ENCODE data around the gene RPL3. TPM values are rescaled to one million over a fixed set of nuclear protein-coding genes. Genes with fewer than 3 reads are reported as not detected.

Gene RPL3
- total RNA-seq (2022) (3,475 and 3,632 TPM in 2 replicates), Bru-seq, nascent RNA (percentile 100 among the genes with signal in this experiment), BruChase-seq, experiment 1, labeled RNA remaining after a 6-hour chase (percentile 99 among the genes with signal in this experiment), BruChase-seq, experiment 2, labeled RNA remaining after a 2-hour chase (percentile 99 among the genes with signal in this experiment)
- long read RNA-seq, transcript RPL3-210 (2 exons, 616 nt) = minor isoform, 17 of 6,929 reads
- long read RNA-seq, transcript RPL3-201 (10 exons, 1,442 nt) = major isoform, 6,297 of 6,929 reads
- long read RNA-seq, transcript RPL3-202 (9 exons, 1,289 nt) = minor isoform, 269 of 6,929 reads
- long read RNA-seq, partial matches to known transcripts = 165 of 6,929 reads
- long read RNA-seq, other reads (novel, unspliced or antisense) = 181 of 6,929 reads

GRCh38 chr22:39319284-39320022 lies at the start of gene RPL3:
RPL3 (minus strand) TSS chr22:39319623; CDS start chr22:39319597, 26 bp downstream.
- Mint-ChIP-seq H3K27me3 (ENCODE audit: insufficient read depth, unreplicated experiment) (no peaks in the 10 kb centered on the region), H3K36me3 (ENCODE audit: insufficient read depth, unreplicated experiment) (peaks cover 61% of the 10 kb centered on the region), H3K4me1 (ENCODE audit: insufficient read depth, unreplicated experiment) (peaks cover 17% of the 10 kb centered on the region), H3K9me3 (ENCODE audit: unreplicated experiment) (no peaks in the 10 kb centered on the region), H3K4me3 (ENCODE audit: unreplicated experiment) (peak within 1 kb of the TSS; percentile 99), H3K27ac (ENCODE audit: low read depth, unreplicated experiment) (peak within 1 kb of the TSS; percentile 100)
- ChIA-PET CTCF (interaction anchor here (0.7 to 12.1 kb wide), 10 partner anchors 10 to 721 kb away, joined by 3 to 256 read pairs (median 4); no protein-coding TSS in a partner anchor), POLR2A (interaction anchor here (0.7 to 6.4 kb wide), 62 partner anchors 8 to 1758 kb away, joined by 3 to 102 read pairs (median 5); partner anchors contain the start of genes APOBEC3B, ATF4, CBX6 and CBX7)
- no TSS peak for BruUV-seq (replicated peaks)
- peak; percentile 98 for DNase-seq (ENCODE audit: unreplicated experiment)
- intact Hi-C loops (cut with micrococcal nuclease) = loop anchor here (5.0 kb wide), 3 partner anchors 203 to 447 kb away; partner anchors contain the start of genes ATF4 and CBX6
- no peak for TF ChIP-seq CTCF (IDR thresholded peaks at IDR 0.05; ENCODE audit: unreplicated experiment)

- CTCF ChIA-PET = no interaction called here
Measured at GRCh38 chr22:39369186-39369585, 49.8 kb upstream of the RPL3 start.

GRCh38 chr22:39368461-39368911 lies 49.1 kb upstream of the RPL3 start:
- BruUV-seq (replicated peaks) = no TSS peak
- Mint-ChIP-seq H3K27me3 (ENCODE audit: insufficient read depth, unreplicated experiment) (peaks cover 9% of the 10 kb centered on the region), H3K4me1 (ENCODE audit: insufficient read depth, unreplicated experiment) (no peaks in the 10 kb centered on the region), H3K27ac (ENCODE audit: low read depth, unreplicated experiment) (no peak overlapping the region), H3K36me3 (ENCODE audit: insufficient read depth, unreplicated experiment) (no peaks in the 10 kb centered on the region), H3K9me3 (ENCODE audit: unreplicated experiment) (no peaks in the 10 kb centered on the region), H3K4me3 (ENCODE audit: unreplicated experiment) (no peak overlapping the region)
- TF ChIP-seq CTCF (IDR thresholded peaks at IDR 0.05; ENCODE audit: unreplicated experiment) = no peak
- no peak for DNase-seq (ENCODE audit: unreplicated experiment)
- POLR2A ChIA-PET = no interaction called here
- intact Hi-C loops (cut with micrococcal nuclease) = no loop called here
- CTCF ChIA-PET = no interaction called here

More at GRCh38 chr22:39369186-39369585, 49.8 kb upstream of the RPL3 start:
- H3K27me3 Mint-ChIP-seq (ENCODE audit: insufficient read depth, unreplicated experiment) = peaks cover 2% of the 10 kb centered on the region
- H3K4me1 Mint-ChIP-seq (ENCODE audit: insufficient read depth, unreplicated experiment) = no peaks in the 10 kb centered on the region
- TF ChIP-seq CTCF (IDR thresholded peaks at IDR 0.05; ENCODE audit: unreplicated experiment) = no peak
- no peak overlapping the region for H3K27ac Mint-ChIP-seq (ENCODE audit: low read depth, unreplicated experiment)
- no peak for DNase-seq (ENCODE audit: unreplicated experiment)
- H3K4me3 Mint-ChIP-seq (ENCODE audit: unreplicated experiment) = no peak overlapping the region
- intact Hi-C loops (cut with micrococcal nuclease) = no loop called here
- no TSS peak for BruUV-seq (replicated peaks)
- POLR2A ChIA-PET = no interaction called here
- H3K36me3 Mint-ChIP-seq (ENCODE audit: insufficient read depth, unreplicated experiment) = no peaks in the 10 kb centered on the region
- H3K9me3 Mint-ChIP-seq (ENCODE audit: unreplicated experiment) = no peaks in the 10 kb centered on the region

GRCh38 chr22:39367035-39367434 lies 47.6 kb upstream of the RPL3 start:
- no peaks in the 10 kb centered on the region for H3K4me1 Mint-ChIP-seq (ENCODE audit: insufficient read depth, unreplicated experiment)
- CTCF ChIA-PET = interaction anchor here (0.6 kb wide), 2 partner anchors 20 to 134 kb away, joined by 4 to 5 read pairs; no protein-coding TSS in a partner anchor
- POLR2A ChIA-PET = interaction anchor here (0.9 kb wide), 1 partner anchor 48 kb away, joined by 3 read pairs; the partner anchor contains the start of gene RPL3
- H3K9me3 Mint-ChIP-seq (ENCODE audit: unreplicated experiment) = no peaks in the 10 kb centered on the region
- H3K4me3 Mint-ChIP-seq (ENCODE audit: unreplicated experiment) = no peak overlapping the region
- H3K27me3 Mint-ChIP-seq (ENCODE audit: insufficient read depth, unreplicated experiment) = peaks cover 16% of the 10 kb centered on the region
- BruUV-seq (replicated peaks) = no TSS peak
- DNase-seq (ENCODE audit: unreplicated experiment) = no peak
- H3K27ac Mint-ChIP-seq (ENCODE audit: low read depth, unreplicated experiment) = no peak overlapping the region
- no peaks in the 10 kb centered on the region for H3K36me3 Mint-ChIP-seq (ENCODE audit: insufficient read depth, unreplicated experiment)
- no peak for TF ChIP-seq CTCF (IDR thresholded peaks at IDR 0.05; ENCODE audit: unreplicated experiment)
- intact Hi-C loops (cut with micrococcal nuclease) = no loop called here

All from MCF 10A (cell line).